Breast epithelium (tissue), 4 donors: ENCODE data around the gene PLD4. TPM values are rescaled to one million over a fixed set of nuclear protein-coding genes. Genes with fewer than 3 reads are reported as not detected.

Source experiments
- DNase-seq, 2 donors: peaks; one replicate each; pipeline ENCODE4 v3.0.0-alpha.2; 2019; ENCODE audit warnings: low spot score in 2 of 2
- H3K27ac ChIP-seq, 2 donors: fragments of 200-600 bp; sonication (generic) in 1 of 2; one replicate each; pipeline ENCODE4 v1.5.1; 2016 to 2019; ENCODE audit warnings: mild to moderate bottlenecking in 1 of 2
- H3K27me3 ChIP-seq, 2 donors: fragments of 200-600 bp; sonication (generic) in 1 of 2; one replicate each; pipeline versions ENCODE4 v1.5.1 to v1.6.0; 2017 to 2019; ENCODE audit warnings: control low read depth in 1 of 2, mild to moderate bottlenecking in 1 of 2
- H3K36me3 ChIP-seq: fragments of 200-600 bp; one replicate; pipeline ENCODE4 v1.5.1; 2019
- H3K4me1 ChIP-seq, 2 donors: fragments of 200-600 bp; sonication (generic); one replicate each; pipeline ENCODE4 v1.5.1; 2016 to 2019; ENCODE audit warnings: control low read depth in 1 of 2
- H3K4me3 ChIP-seq, 3 donors: fragments of 200-600 bp; sonication (generic); 1 replicate in 2 of 3; 2 replicates in 1 of 3; pipeline ENCODE4 v1.5.1; 2016 to 2019; ENCODE audit warnings: mild to moderate bottlenecking in 3 of 3, moderate library complexity in 2 of 3
- H3K9me3 ChIP-seq, 2 donors: fragments of 200-600 bp; sonication (generic) in 1 of 2; one replicate each; pipeline ENCODE4 v1.5.1; 2016 to 2019; ENCODE audit warnings: control low read depth in 1 of 2
- CTCF ChIP-seq, 3 donors: fragments of 450-650 bp; IDR thresholded peaks; one replicate each; pipeline ENCODE4 v1.5.1; 2016 to 2017; ENCODE audit warnings: antibody characterized with exemption in 3 of 3, mild to moderate bottlenecking in 3 of 3, moderate library complexity in 3 of 3
- POLR2A ChIP-seq: fragments of 450-650 bp; IDR thresholded peaks from one replicate; pipeline ENCODE4 v1.6.1; 2016; ENCODE audit warnings: antibody characterized with exemption, mild to moderate bottlenecking, moderate library complexity
- POLR2AphosphoS5 ChIP-seq, 3 donors: sonication (generic); formaldehyde crosslinking; IDR thresholded peaks; one replicate each; pipeline ENCODE4 v1.6.1; 2017; ENCODE audit warnings: antibody characterized with exemption in 3 of 3
- intact Hi-C: fragments of 100-400 bp; cut with DNase I; formaldehyde crosslinking; loops from one replicate; pipeline ENCODE4 v1.15.1; 2023; ENCODE audit warnings: low total_unique reads
- total RNA-seq, 3 donors: library from RNA; depleted of rRNA; stranded (reverse); fragments of >200 nt; gene quantifications; one replicate each; pipeline ENCODE4 v1.1.0, GENCODE V29; 2016

The PLD4 gene
- total RNA-seq, 3 donors from 2014 or later: 0.33 to 4.0 TPM; not detected in 1

GRCh38 chr14:104919993-104920315, 4.7 kb upstream of the PLD4 start:
- no peak overlapping the region for H3K4me3 ChIP-seq
- H3K36me3 ChIP-seq: no peaks in the 10 kb centered on the region
- no peaks in the 10 kb centered on the region for H3K4me1 ChIP-seq
- intact Hi-C loops: no loop called here
- TF ChIP-seq POLR2A (no peak), POLR2AphosphoS5 (IDR thresholded peaks at IDR 0.05) (no peak), CTCF (IDR thresholded peaks at IDR 0.05) (no peak)
- no peak overlapping the region for H3K27ac ChIP-seq
- no peak for DNase-seq
- peaks cover 0 to 7% of the 10 kb centered on the region in 2 donors for H3K9me3 ChIP-seq
- H3K27me3 ChIP-seq: no peaks in the 10 kb centered on the region

GRCh38 chr14:104923640-104924420, 849 bp upstream of the PLD4 start:
- H3K36me3 ChIP-seq: no peaks in the 10 kb centered on the region
- H3K27ac ChIP-seq: no peak overlapping the region
- TF ChIP-seq POLR2A (no peak), POLR2AphosphoS5 (IDR thresholded peaks at IDR 0.05) (no peak), CTCF (IDR thresholded peaks at IDR 0.05) (no peak)
- H3K9me3 ChIP-seq: peaks cover 0 to 7% of the 10 kb centered on the region in 2 donors
- DNase-seq: no peak
- no peak overlapping the region for H3K4me3 ChIP-seq
- H3K27me3 ChIP-seq: no peaks in the 10 kb centered on the region
- H3K4me1 ChIP-seq: no peaks in the 10 kb centered on the region
- intact Hi-C loops: no loop called here

GRCh38 chr14:104925214-104925854, 655 bp downstream of the PLD4 start:
- Histone ChIP-seq H3K4me3 (no peak overlapping the region), H3K4me1 (no peaks in the 10 kb centered on the region), H3K36me3 (no peaks in the 10 kb centered on the region), H3K27ac (no peak overlapping the region), H3K9me3 (peaks cover 0 to 7% of the 10 kb centered on the region in 2 donors), H3K27me3 (no peaks in the 10 kb centered on the region)
- TF ChIP-seq POLR2A (no peak), CTCF (IDR thresholded peaks at IDR 0.05) (no peak), POLR2AphosphoS5 (IDR thresholded peaks at IDR 0.05) (no peak)
- intact Hi-C loops: no loop called here
- no peak for DNase-seq

- Histone ChIP-seq H3K27me3 (no peaks in the 10 kb centered on the region), H3K36me3 (no peaks in the 10 kb centered on the region), H3K27ac (no peak overlapping the region), H3K4me3 (no peak overlapping the region), H3K4me1 (no peaks in the 10 kb centered on the region), H3K9me3 (peaks cover 0 to 7% of the 10 kb centered on the region in 2 donors)
- DNase-seq: no peak
- TF ChIP-seq POLR2AphosphoS5 (IDR thresholded peaks at IDR 0.05) (no peak), CTCF (IDR thresholded peaks at IDR 0.05) (no peak), POLR2A (no peak)
- intact Hi-C loops: no loop called here
These were observed 1.4 kb downstream of the PLD4 start for GRCh38 chr14:104925855-104926609.
